AG09309 (cell line): Measurements from ENCODE around the gene GRID2.

Experiments used
- DNase-seq: peaks from one replicate; pipeline ENCODE4 v3.0.0-alpha.2; 2010; ENCODE audit warnings: low read depth
- H3K4me3 ChIP-seq: 2 replicates; pipeline ENCODE4 v1.5.1; 2011; ENCODE audit warnings: mild to moderate bottlenecking, low read depth, low read length, moderate library complexity; ENCODE audit not compliant: control insufficient read depth
- TF ChIP-seq, protein P1 (sequence below): IDR thresholded peaks from 2 replicates; pipeline ENCODE4 v1.5.1; 2011; ENCODE audit warnings: mild to moderate bottlenecking, low read depth, low read length, inconsistent platforms; ENCODE audit not compliant: insufficient read depth, control insufficient read depth; ENCODE audit errors: missing control alignments

The GRID2 gene

DNA sequence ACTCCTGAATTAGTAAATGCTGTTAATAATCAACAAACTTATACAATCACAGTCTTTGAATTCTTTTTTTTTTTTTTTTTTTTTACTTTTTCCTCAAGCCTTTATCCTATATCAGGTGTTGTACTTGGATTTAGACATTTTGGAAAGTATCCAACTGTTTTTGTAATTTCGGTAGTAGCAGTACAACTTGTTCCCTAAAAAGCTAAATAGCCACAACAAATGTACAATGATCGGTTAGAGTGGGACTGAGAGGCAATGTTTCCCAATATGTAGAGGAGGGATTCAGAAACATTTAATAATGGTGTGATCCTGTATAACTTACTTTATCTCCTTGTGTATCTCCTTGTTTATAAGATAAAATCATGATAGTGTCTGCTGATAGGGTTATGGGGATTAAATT lies 343.1 kb downstream of the GRID2 start:
- TF ChIP-seq, protein P1, sequence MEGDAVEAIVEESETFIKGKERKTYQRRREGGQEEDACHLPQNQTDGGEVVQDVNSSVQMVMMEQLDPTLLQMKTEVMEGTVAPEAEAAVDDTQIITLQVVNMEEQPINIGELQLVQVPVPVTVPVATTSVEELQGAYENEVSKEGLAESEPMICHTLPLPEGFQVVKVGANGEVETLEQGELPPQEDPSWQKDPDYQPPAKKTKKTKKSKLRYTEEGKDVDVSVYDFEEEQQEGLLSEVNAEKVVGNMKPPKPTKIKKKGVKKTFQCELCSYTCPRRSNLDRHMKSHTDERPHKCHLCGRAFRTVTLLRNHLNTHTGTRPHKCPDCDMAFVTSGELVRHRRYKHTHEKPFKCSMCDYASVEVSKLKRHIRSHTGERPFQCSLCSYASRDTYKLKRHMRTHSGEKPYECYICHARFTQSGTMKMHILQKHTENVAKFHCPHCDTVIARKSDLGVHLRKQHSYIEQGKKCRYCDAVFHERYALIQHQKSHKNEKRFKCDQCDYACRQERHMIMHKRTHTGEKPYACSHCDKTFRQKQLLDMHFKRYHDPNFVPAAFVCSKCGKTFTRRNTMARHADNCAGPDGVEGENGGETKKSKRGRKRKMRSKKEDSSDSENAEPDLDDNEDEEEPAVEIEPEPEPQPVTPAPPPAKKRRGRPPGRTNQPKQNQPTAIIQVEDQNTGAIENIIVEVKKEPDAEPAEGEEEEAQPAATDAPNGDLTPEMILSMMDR: no peak
- no peak overlapping the region for H3K4me3 ChIP-seq
- DNase-seq: no peak

DNA sequence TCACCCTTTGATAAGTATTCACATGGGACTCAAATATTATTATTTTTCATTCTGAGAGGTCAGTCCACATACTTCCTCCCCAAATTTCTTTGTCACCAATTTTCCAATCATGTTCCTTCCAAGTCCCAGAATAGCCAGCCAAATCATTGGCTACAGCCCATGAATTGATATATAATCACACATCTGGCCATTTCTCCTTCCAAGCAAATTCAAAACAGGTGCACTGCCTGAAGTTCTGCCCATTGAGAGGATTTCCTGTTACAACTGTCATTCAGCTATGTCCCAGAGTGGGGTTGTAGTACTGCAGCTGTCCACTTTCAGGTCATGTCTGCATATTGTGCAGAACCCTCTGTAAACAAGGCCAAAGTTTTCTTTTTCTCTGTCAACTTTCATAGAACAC lies 347.8 kb downstream of the GRID2 start:
- DNase-seq: no peak
- H3K4me3 ChIP-seq: no peak overlapping the region
- TF ChIP-seq, protein P1: no peak

DNA sequence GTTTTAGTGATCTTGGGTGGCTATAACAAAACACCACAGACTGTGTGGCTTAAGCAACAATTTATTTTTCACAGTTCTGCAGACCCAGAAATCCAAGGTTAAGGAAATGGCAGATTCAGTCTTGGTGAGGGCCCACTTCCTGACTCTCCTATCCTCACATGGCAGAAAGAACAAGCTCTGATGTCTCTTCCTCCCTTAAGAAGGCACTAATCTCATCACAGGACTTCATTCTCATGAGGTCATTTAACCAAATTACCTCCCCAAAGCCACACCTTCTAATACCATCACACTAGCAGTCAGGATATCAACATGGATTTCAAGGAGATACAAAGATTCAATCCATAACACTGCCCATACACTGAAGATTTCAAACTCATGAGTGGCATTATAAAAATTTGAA lies 350.3 kb downstream of the GRID2 start:
- H3K4me3 ChIP-seq: no peak overlapping the region
- TF ChIP-seq, protein P1: no peak
- DNase-seq: no peak

DNA sequence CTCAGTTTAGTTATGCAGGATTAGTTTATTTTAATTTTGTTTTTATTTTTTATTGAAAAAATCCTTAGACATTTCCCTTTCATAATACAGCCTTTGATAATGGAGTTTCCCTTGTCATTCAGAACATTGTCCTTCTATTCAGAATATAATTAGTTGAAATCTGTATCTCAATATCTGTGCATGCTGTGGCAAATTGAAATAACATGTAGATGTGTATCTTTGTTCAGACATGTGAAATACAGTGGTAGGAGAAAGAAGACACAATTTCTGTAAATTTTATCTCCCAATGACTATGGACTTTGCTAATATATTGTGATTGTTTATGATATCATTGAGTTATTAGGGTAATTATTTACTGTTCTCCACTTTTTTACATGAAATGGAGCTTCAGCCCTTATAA lies 353.9 kb downstream of the GRID2 start:
- H3K4me3 ChIP-seq: no peak overlapping the region
- no peak for DNase-seq
- TF ChIP-seq, protein P1: no peak

DNA sequence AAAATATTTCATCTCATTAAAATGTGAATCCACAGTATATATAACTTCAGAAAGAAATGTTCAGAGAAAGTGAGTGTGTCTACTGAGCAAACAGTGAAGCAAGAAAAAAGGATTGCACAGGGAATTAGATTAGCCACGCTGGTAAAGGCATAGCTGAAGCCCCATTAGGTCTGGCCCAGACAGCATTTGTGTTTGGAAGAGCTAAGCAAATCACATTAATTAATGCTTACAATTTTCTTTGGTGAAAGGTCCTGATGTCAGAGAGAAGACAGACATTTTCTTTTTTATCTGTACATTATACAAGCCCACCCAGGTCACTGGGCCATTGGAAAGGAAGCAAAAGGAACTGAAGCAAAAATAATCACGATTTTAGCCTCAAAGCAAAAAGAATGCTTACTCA lies 354.6 kb downstream of the GRID2 start:
- no peak overlapping the region for H3K4me3 ChIP-seq
- TF ChIP-seq, protein P1: no peak
- no peak for DNase-seq

DNA sequence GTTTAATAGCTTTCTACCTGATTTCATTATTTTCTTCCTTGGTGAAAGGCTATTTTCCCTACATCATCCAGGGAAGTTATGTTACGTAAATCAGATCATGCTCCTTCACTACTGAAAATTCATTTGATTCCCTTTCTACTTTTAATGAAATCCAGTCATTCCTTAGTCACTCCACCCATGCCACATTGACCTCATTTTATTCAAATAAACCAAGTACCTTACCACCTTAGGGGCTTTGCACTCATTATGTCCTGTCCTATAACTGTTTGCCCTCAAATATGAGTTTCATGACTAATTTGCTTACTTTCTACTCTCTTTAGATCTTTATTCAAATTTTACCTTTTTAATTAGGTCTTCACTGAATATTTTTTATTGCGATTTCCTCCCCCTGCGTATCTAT lies 374.0 kb downstream of the GRID2 start:
- TF ChIP-seq, protein P1: no peak
- DNase-seq: no peak

DNA sequence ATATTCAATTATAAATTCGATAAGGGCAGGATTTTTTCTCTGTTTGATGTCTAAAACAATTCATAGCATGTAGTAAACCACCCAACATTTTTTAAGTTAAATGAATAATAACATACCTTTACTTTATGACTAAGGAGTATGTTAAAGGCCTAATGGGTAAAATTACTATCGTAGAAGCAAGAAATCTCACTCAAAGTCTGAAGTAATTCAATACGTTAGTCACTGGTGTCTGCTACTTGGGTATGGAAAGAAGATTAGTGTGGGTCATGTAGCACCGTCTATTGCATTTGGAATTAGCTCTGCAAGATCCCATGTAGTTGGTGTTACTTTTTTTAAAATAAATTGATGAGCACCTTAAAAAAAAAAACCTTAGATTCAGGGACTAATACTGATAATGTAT lies 374.5 kb downstream of the GRID2 start:
- DNase-seq: no peak
- no peak overlapping the region for H3K4me3 ChIP-seq

More for the DNA sequence above, 374.0 kb downstream of the GRID2 start:
- H3K4me3 ChIP-seq: no peak overlapping the region

More for the DNA sequence above, 374.5 kb downstream of the GRID2 start:
- TF ChIP-seq, protein P1: no peak
